GM12874 (cell line): Measurements from ENCODE around the gene CHSY1.

ENCODE experiments used
- TF ChIP-seq, protein P1 (sequence below): IDR thresholded peaks from 2 replicates; pipeline ENCODE4 v1.5.1; 2011; ENCODE audit warnings: low read depth, mild to moderate bottlenecking, control low read depth, low read length, moderate library complexity; ENCODE audit not compliant: insufficient read depth

CHSY1 gene

DNA sequence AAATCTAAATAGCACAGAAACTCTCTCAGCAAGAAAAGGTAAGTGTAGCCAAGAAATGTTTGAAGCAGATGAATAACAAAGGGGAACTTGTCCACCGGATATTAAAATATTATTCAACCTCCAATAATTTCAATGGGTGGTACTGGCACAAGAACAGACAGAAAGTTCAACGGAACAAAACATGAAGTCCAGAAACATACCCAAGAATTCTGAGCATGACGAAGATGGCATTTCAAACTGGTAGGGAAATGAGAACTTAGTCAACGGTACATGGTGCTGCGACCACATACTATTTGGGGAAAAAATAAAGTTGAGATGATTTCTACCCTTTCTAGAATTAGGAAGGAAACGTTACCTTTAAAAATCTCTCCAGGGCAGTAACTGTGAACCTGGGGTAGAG is 5.5 kb downstream of the CHSY1 start:
- TF ChIP-seq, protein P1, sequence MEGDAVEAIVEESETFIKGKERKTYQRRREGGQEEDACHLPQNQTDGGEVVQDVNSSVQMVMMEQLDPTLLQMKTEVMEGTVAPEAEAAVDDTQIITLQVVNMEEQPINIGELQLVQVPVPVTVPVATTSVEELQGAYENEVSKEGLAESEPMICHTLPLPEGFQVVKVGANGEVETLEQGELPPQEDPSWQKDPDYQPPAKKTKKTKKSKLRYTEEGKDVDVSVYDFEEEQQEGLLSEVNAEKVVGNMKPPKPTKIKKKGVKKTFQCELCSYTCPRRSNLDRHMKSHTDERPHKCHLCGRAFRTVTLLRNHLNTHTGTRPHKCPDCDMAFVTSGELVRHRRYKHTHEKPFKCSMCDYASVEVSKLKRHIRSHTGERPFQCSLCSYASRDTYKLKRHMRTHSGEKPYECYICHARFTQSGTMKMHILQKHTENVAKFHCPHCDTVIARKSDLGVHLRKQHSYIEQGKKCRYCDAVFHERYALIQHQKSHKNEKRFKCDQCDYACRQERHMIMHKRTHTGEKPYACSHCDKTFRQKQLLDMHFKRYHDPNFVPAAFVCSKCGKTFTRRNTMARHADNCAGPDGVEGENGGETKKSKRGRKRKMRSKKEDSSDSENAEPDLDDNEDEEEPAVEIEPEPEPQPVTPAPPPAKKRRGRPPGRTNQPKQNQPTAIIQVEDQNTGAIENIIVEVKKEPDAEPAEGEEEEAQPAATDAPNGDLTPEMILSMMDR: no peak

GRCh38 chr15:101244889-101245668 is 6.8 kb downstream of the CHSY1 start:
- TF ChIP-seq, protein P1: no peak

GRCh38 chr15:101244036-101244781 is 7.6 kb downstream of the CHSY1 start:
- TF ChIP-seq, protein P1: no peak

DNA sequence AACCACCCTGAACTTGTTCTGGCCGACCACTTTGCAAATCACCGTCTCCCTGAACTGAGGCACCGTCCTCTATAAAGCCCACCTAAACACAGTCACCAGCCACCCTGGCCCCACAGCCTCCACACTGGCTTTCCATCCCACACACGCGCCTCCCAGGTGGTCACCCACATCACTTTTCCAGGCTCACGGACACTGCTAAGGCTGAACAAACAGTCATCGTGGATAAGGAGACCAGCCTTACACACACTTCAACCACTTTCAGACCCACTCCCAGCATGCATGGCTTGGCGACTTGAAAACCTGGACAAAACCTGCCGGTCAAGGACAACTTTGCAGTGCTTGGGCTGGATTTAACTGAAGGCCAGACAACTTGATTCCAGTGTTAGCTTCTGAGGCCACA is 8.4 kb downstream of the CHSY1 start:
- TF ChIP-seq, protein P1: no peak

DNA sequence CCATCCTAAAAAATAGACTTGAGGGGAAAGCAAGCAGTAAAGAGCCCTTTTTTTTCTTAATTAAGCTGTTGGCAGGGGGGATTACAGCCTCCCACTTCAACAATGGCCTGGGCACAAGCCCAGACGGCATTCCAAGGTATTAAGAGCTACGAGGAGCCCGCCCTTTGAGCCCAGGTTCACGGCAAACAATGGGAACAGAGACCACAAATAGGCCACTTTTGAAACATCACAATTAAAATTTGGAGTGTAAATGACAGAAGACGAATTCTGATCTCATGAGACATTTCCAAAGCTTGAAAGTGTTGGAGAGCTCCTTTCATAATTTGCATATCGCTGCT is 8.9 kb downstream of the CHSY1 start:
- TF ChIP-seq, protein P1: no peak

- TF ChIP-seq, protein P1: no peak
Measured at GRCh38 chr15:101242160-101242998, 9.5 kb downstream of the CHSY1 start.

DNA sequence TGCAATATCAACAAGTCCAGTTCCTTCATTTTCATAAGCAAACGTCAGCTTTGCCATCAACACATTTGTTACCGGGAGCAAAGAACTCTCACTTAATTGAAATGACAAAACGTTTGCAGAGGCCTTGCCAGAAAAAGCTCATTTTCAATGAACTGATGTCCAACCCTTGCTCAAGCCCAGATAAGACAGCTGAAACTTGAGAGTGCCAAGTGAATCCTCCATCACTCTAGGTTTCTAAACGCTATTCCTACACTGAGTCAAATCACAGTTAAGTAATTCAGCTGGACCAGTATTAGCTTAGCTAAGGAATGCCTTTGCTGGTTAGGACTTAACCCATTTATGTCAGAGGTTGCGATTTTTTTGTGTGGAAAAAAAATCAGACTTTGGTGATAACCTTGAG is 11.5 kb downstream of the CHSY1 start:
- TF ChIP-seq, protein P1: no peak
